Upper lobe of left lung (tissue), 4 donors: Measurements from ENCODE around the gene MRPL37.

Experiments
- EP300 ChIP-seq, 4 donors: sonication (generic); formaldehyde crosslinking; IDR thresholded peaks; one replicate each; pipeline ENCODE4 v1.5.1; 2017; ENCODE audit warnings: antibody characterized with exemption in 4 of 4, control low read depth in 2 of 4
- POLR2A ChIP-seq, 4 donors: fragments of 450-650 bp; IDR thresholded peaks; one replicate each; pipeline ENCODE4 v1.5.1; 2016 to 2017; ENCODE audit warnings: antibody characterized with exemption in 4 of 4, mild to moderate bottlenecking in 2 of 4
- POLR2AphosphoS5 ChIP-seq, 2 donors: sonication (generic); formaldehyde crosslinking; IDR thresholded peaks; one replicate each; pipeline ENCODE4 v1.5.1; 2017; ENCODE audit warnings: antibody characterized with exemption in 2 of 2
- TF ChIP-seq, protein P1 (sequence below), 6 experiments: fragments of 450-650 bp in 4 of 6; fragments of 200-600 bp in 2 of 6; sonication (generic) in 2 of 6; IDR thresholded peaks; one replicate each; pipeline ENCODE4 v1.5.1; 2016 to 2019; ENCODE audit warnings: antibody characterized with exemption in 6 of 6

DNA sequence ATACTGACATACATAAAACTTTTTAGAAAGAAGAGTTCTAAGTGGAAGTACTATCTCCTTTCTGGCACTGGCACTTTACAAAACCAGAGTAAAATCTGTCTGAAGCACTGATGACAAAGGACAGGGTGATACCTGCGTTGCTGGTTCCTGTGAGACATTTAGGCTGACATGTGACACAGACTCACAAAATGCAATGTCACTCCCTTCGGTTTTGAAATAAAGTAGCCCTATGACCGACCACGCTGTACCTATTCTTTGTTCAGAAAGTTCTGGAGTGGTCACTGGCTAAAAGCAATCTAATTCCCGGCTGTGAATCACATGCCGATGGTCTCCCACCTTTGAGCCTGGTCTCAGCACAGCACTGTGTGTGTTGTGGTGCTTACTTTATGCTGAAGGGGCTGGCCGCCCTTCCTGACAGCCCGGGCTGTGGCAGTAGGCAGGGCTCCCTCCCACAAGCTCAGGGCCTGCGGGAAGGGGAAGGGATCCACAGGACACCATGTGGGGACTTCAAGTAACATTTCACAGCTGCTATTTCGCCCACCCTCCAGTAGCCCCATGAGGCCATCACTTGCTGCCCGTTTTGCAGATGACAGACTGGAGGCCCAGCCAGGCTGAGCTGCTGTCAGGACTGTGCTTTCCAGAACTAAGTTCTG is 48.0 kb downstream of the MRPL37 start:
- TF ChIP-seq POLR2AphosphoS5 (IDR thresholded peaks at IDR 0.05) (no peak), POLR2A (IDR thresholded peaks at IDR 0.05) (no peak), EP300 (IDR thresholded peaks at IDR 0.05) (no peak)
- TF ChIP-seq, protein P1, sequence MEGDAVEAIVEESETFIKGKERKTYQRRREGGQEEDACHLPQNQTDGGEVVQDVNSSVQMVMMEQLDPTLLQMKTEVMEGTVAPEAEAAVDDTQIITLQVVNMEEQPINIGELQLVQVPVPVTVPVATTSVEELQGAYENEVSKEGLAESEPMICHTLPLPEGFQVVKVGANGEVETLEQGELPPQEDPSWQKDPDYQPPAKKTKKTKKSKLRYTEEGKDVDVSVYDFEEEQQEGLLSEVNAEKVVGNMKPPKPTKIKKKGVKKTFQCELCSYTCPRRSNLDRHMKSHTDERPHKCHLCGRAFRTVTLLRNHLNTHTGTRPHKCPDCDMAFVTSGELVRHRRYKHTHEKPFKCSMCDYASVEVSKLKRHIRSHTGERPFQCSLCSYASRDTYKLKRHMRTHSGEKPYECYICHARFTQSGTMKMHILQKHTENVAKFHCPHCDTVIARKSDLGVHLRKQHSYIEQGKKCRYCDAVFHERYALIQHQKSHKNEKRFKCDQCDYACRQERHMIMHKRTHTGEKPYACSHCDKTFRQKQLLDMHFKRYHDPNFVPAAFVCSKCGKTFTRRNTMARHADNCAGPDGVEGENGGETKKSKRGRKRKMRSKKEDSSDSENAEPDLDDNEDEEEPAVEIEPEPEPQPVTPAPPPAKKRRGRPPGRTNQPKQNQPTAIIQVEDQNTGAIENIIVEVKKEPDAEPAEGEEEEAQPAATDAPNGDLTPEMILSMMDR (IDR thresholded peaks at IDR 0.05) = no peak
